A549 (cell line): ENCODE results near the gene ASPSCR1. TPM values are rescaled to one million over a fixed set of nuclear protein-coding genes. Genes with fewer than 3 reads are reported as not detected.

Source experiments
- ATAC-seq, 2 experiments: fragments of 200-7000 bp in 1 of 2; fragments of >200 bp in 1 of 2; cut with Nextera tagmentation in 1 of 2; cut with Tn5 transposase in 1 of 2; 3 replicates each; pipeline versions ENCODE4 v1.8.0 to v1.9.1; 2018 to 2020; ENCODE audit warnings: mild to moderate bottlenecking in 1 of 2, moderate library complexity in 1 of 2
- CTCF ChIA-PET: fragments of 300-600 bp; sonication (Branson Sonifier 250); formaldehyde crosslinking; extraction: SDS; loops from one replicate; lab custom pipeline; 2021; ENCODE audit warnings: antibody characterized with exemption, inconsistent platforms; lab: Yijun Ruan, JAX
- POLR2A ChIA-PET: fragments of 350-600 bp; formaldehyde crosslinking; extraction: SDS; loops from one replicate; lab custom pipeline; 2021; ENCODE audit warnings: antibody characterized with exemption, inconsistent platforms; lab: Yijun Ruan, JAX
- DNase-seq, 2 experiments: peaks; one replicate each; pipeline versions ENCODE4 v3.0.0 to v3.0.0-alpha.2; 2011 to 2016; ENCODE audit warnings: low read depth in 1 of 2, low spot score in 1 of 2
- FAIRE-seq: peaks from 2 replicates; lab custom pipeline; 2011; peaks lifted over from hg19 to GRCh38; lab: Jason Lieb, UNC
- H3K27ac ChIP-seq, 2 experiments: fragments of >200 bp; sonication (Bioruptor Twin); formaldehyde crosslinking; 3 replicates each; pipeline ENCODE4 v1.5.1; 2016 to 2017
- H3K4me1 ChIP-seq: fragments of >200 bp; sonication (Bioruptor Twin); formaldehyde crosslinking; 3 replicates; pipeline ENCODE4 v1.6.1; 2016
- H3K4me2 ChIP-seq: fragments of >200 bp; sonication (Bioruptor Twin); formaldehyde crosslinking; 3 replicates; pipeline ENCODE4 v1.6.1; 2016
- H3K4me3 ChIP-seq: fragments of >200 bp; sonication (Bioruptor Twin); formaldehyde crosslinking; 3 replicates; pipeline ENCODE4 v1.5.1; 2016
- H3K9me3 ChIP-seq: fragments of >200 bp; sonication (Bioruptor Twin); formaldehyde crosslinking; 3 replicates; pipeline ENCODE4 v1.6.1; 2016
- CHD2 ChIP-seq: fragments of 150-350 bp; IDR thresholded peaks from 2 replicates; pipeline ENCODE4 v1.6.1; 2014; ENCODE audit warnings: low read length; ENCODE audit not compliant: partially characterized antibody
- EP300 ChIP-seq, 2 experiments: fragments of >200 bp; sonication (Bioruptor Twin); formaldehyde crosslinking; IDR thresholded peaks; 2 replicates in 1 of 2; 3 replicates in 1 of 2; pipeline ENCODE4 v1.6.1; 2016 to 2017
- ESRRA ChIP-seq: fragments of 150-350 bp; IDR thresholded peaks from 2 replicates; pipeline ENCODE4 v1.6.1; 2014; ENCODE audit warnings: mild to moderate bottlenecking, low read length, borderline replicate concordance
- FOSL2 ChIP-seq, 2 experiments: fragments of 450-650 bp in 1 of 2; fragments of >200 bp in 1 of 2; sonication (Bioruptor Twin) in 1 of 2; formaldehyde crosslinking; IDR thresholded peaks; 2 replicates each; pipeline versions ENCODE4 v1.5.0 to v1.6.1; 2016 to 2020; ENCODE audit warnings: mild to moderate bottlenecking in 1 of 2, moderate library complexity in 1 of 2
- JUN ChIP-seq, 2 experiments: fragments of >200 bp; sonication (Bioruptor Twin); formaldehyde crosslinking; IDR thresholded peaks; 2 replicates in 1 of 2; 3 replicates in 1 of 2; pipeline ENCODE4 v1.6.1; 2016 to 2017
- JUNB ChIP-seq: fragments of >200 bp; sonication (Bioruptor Twin); formaldehyde crosslinking; IDR thresholded peaks from 2 replicates; pipeline ENCODE4 v1.6.1; 2016
- KDM5A ChIP-seq: fragments of 200-600 bp; sonication (generic); IDR thresholded peaks from 2 replicates; pipeline ENCODE4 v1.6.1; 2016; ENCODE audit warnings: antibody characterized with exemption, mild to moderate bottlenecking
- POLR2A ChIP-seq: IDR thresholded peaks from 2 replicates; pipeline ENCODE4 v1.6.1; 2012; ENCODE audit warnings: mild to moderate bottlenecking, low read length
- POLR2AphosphoS2 ChIP-seq: conservative IDR thresholded peaks from 2 replicates; pipeline ENCODE4 v1.6.1; 2012; ENCODE audit warnings: low read length, improper control_type of control experiment, inconsistent platforms
- RARB ChIP-seq: fragments of 250-450 bp; sonication (Bioruptor Pico); IDR thresholded peaks from 2 replicates; pipeline ENCODE4 v1.8.0; 2021; ENCODE audit warnings: mild to moderate bottlenecking, moderate library complexity
- TP53 ChIP-seq: fragments of 250-450 bp; sonication (Bioruptor Pico); IDR thresholded peaks from 2 replicates; pipeline ENCODE4 v1.5.0; 2021; ENCODE audit warnings: mild to moderate bottlenecking, moderate library complexity
- USF2 ChIP-seq: fragments of 450-650 bp; IDR thresholded peaks from 2 replicates; pipeline ENCODE4 v1.6.1; 2014; ENCODE audit warnings: antibody characterized with exemption
- ZFP36 ChIP-seq: fragments of 450-650 bp; IDR thresholded peaks from 2 replicates; pipeline ENCODE4 v1.6.1; 2014; ENCODE audit warnings: borderline replicate concordance; ENCODE audit not compliant: partially characterized antibody
- WGBS: methylation state at CpG from one replicate; pipeline ENCODE4 v1.1.6; 2017; ENCODE audit errors: missing lambda C conversion rate; 5-methylcytosine and 5-hydroxymethylcytosine counted together
- polyA plus RNA-seq, 4 experiments: library from polyadenylated mRNA; depleted of rRNA in 3 of 4; stranded (reverse); fragments of >200 nt; fragmentation: RNase III in 1 of 4; extraction: RNeasy Plus Mini Kit Qiagen cat#74134 plus additional on column Dnase treatment in 1 of 4; gene quantifications; 2 replicates in 3 of 4; 3 replicates in 1 of 4; pipeline ENCODE4 v1.2.3, GENCODE V29; 2011 to 2017
- TF ChIP-seq, protein P1 (sequence below): fragments of 200-600 bp; sonication (generic); IDR thresholded peaks from 2 replicates; pipeline ENCODE4 v1.6.1; 2016; ENCODE audit warnings: antibody characterized with exemption, mild to moderate bottlenecking, moderate library complexity
- TF ChIP-seq, protein P2 (sequence below): IDR thresholded peaks from 2 replicates; pipeline ENCODE4 v1.6.1; 2012; ENCODE audit warnings: low read depth, borderline replicate concordance
- TF ChIP-seq, protein P3 (sequence below): IDR thresholded peaks from 2 replicates; pipeline ENCODE4 v1.6.1; 2012
- TF ChIP-seq, protein P4 (sequence below): fragments of 150-350 bp; IDR thresholded peaks from 2 replicates; pipeline ENCODE4 v1.6.1; 2014; ENCODE audit warnings: low read depth, mild to moderate bottlenecking, low read length
- TF ChIP-seq, protein P5 (sequence below): fragments of >200 bp; sonication (Bioruptor Twin); formaldehyde crosslinking; IDR thresholded peaks from 3 replicates; pipeline ENCODE4 v1.6.1; 2016

The ASPSCR1 gene
- polyA plus RNA-seq, 2 of the 4 experiments (the other 2 are of a cell fraction), result 12.3 to 25.7 TPM

GRCh38 chr17:81967244-81967532 lies 10.2 kb upstream of the ASPSCR1 start:
- no peak for DNase-seq
- H3K27ac ChIP-seq, result peak overlapping the region; percentile 65 to 85; a peak in 5 of 6 replicates
- WGBS, result 77% methylated on average over 3 of the region's 5 CpGs
- TF ChIP-seq ZFP36, result no peak
- ATAC-seq, result peak in 1 of 2 experiments; percentile 2; a peak in 1 of 6 replicates
- peaks cover 9% of the 10 kb centered on the region; the same call in 2 of the 3 replicates for H3K9me3 ChIP-seq
- ChIA-PET CTCF (interaction anchor here (1.0 to 10.9 kb wide), 7 partner anchors 7 to 98 kb away, joined by 3 to 794 read pairs (median 6); partner anchors contain the start of genes CENPX, DCXR, LRRC45 and MAFG), POLR2A (interaction anchor here (1.5 kb wide), 1 partner anchor 10 kb away, joined by 3 read pairs; the partner anchor contains the start of gene ASPSCR1)
- FAIRE-seq, result no peak
- peaks cover 19% of the 10 kb centered on the region for H3K4me1 ChIP-seq
- H3K4me3 ChIP-seq, result no peak overlapping the region
- H3K4me2 ChIP-seq, result peak overlapping the region; percentile 72; the same call in 1 of the 3 replicates

DNA sequence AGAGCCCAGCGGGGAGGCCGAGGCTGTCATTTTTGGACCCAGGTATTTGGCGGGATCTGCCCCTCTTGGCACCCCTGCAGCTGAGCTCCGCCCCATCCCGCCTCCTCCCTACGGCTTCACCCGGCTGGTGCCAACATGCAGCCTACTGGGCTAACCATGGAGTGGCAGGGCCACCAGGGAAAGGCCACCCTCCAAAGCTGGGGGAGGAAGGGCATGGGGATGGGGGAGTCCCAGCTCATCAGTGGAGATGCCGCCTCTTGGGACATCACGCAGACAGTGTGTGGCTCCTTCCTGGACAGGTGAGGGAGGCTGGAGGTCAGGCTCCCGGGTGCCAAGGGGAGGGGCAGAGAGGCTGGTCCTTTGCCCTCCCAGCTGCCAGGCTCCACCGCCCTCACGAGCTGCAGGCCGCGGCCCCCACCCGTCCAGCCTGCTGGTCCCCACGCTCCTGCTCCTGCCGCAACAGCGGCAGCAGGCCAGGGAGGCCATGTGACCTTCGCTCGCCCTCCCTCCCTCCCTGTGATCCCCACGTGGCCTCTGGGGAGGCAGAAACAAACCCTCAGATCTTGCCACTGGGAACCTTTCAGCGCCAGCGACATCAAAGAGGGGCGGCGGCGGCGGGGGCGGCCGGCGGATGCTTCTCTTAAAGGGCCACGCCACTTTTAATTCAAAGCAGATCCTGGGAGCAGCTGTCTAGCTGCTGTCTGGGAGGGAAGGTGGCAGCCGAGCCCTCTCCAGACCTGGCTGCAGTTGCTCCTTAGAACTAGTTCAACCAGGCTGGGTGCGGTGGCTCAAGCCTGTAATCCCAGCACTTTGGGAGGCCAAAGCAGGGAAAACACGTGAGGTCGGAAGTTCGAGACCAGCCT lies 9.7 kb upstream of the ASPSCR1 start:
- ChIA-PET POLR2A (interaction anchor here (1.5 kb wide), 1 partner anchor 9 kb away, joined by 3 read pairs; the partner anchor contains the start of gene ASPSCR1), CTCF (interaction anchor here (0.7 to 10.9 kb wide), 9 partner anchors 8 to 98 kb away, joined by 3 to 794 read pairs (median 4); partner anchors contain the start of genes CENPX, DCXR, LRRC45 and MAFG)
- TF ChIP-seq, protein P1, sequence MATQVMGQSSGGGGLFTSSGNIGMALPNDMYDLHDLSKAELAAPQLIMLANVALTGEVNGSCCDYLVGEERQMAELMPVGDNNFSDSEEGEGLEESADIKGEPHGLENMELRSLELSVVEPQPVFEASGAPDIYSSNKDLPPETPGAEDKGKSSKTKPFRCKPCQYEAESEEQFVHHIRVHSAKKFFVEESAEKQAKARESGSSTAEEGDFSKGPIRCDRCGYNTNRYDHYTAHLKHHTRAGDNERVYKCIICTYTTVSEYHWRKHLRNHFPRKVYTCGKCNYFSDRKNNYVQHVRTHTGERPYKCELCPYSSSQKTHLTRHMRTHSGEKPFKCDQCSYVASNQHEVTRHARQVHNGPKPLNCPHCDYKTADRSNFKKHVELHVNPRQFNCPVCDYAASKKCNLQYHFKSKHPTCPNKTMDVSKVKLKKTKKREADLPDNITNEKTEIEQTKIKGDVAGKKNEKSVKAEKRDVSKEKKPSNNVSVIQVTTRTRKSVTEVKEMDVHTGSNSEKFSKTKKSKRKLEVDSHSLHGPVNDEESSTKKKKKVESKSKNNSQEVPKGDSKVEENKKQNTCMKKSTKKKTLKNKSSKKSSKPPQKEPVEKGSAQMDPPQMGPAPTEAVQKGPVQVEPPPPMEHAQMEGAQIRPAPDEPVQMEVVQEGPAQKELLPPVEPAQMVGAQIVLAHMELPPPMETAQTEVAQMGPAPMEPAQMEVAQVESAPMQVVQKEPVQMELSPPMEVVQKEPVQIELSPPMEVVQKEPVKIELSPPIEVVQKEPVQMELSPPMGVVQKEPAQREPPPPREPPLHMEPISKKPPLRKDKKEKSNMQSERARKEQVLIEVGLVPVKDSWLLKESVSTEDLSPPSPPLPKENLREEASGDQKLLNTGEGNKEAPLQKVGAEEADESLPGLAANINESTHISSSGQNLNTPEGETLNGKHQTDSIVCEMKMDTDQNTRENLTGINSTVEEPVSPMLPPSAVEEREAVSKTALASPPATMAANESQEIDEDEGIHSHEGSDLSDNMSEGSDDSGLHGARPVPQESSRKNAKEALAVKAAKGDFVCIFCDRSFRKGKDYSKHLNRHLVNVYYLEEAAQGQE, result no peak
- peak; percentile 86 for TF ChIP-seq USF2
- TF ChIP-seq, protein P2, sequence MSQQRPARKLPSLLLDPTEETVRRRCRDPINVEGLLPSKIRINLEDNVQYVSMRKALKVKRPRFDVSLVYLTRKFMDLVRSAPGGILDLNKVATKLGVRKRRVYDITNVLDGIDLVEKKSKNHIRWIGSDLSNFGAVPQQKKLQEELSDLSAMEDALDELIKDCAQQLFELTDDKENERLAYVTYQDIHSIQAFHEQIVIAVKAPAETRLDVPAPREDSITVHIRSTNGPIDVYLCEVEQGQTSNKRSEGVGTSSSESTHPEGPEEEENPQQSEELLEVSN, result peak; percentile 44; the same call in 1 of the 2 replicates
- TF ChIP-seq, protein P3, sequence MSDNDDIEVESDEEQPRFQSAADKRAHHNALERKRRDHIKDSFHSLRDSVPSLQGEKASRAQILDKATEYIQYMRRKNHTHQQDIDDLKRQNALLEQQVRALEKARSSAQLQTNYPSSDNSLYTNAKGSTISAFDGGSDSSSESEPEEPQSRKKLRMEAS, result peak; percentile 76
- Histone ChIP-seq H3K4me1 (peaks cover 19% of the 10 kb centered on the region), H3K27ac (peak overlapping the region; percentile 65 to 85), H3K4me2 (peak overlapping the region; percentile 72), H3K4me3 (0 out of 3 replicates have a peak overlapping the region, but pooled peaks have one; percentile 16), H3K9me3 (peaks cover 14% of the 10 kb centered on the region)
- WGBS, result 48% methylated on average over 27 of the region's 36 CpGs
- FAIRE-seq (no peak), DNase-seq (peak; percentile 67 to 78), ATAC-seq (peak; percentile 52)

GRCh38 chr17:81968396-81968745 lies 9.1 kb upstream of the ASPSCR1 start:
- WGBS, result 93% methylated on average over 7 of the region's 7 CpGs
- DNase-seq (no peak), FAIRE-seq (no peak), ATAC-seq (no peak)
- Histone ChIP-seq H3K27ac (peak overlapping the region; percentile 65 to 85), H3K9me3 (peaks cover 18% of the 10 kb centered on the region), H3K4me3 (0 out of 3 replicates have a peak overlapping the region, but pooled peaks have one; percentile 16), H3K4me2 (peak overlapping the region; percentile 72), H3K4me1 (peaks cover 19% of the 10 kb centered on the region)
- ChIA-PET POLR2A (no interaction called here), CTCF (interaction anchor here (0.7 to 10.9 kb wide), 6 partner anchors 9 to 75 kb away, joined by 3 to 794 read pairs (median 6); partner anchors contain the start of genes CENPX, DCXR, LRRC45 and RAC3)
- TF ChIP-seq JUN (IDR thresholded peaks at IDR 0.05) (no peak), POLR2A (no peak), ESRRA (no peak), RARB (CRISPR knock-in tag) (no peak), TP53 (CRISPR knock-in tag) (no peak), EP300 (IDR thresholded peaks at IDR 0.05) (no peak), POLR2AphosphoS2 (no peak), KDM5A (no peak), FOSL2 (IDR thresholded peaks at IDR 0.05) (no peak), FOSL2 (CRISPR knock-in tag; IDR thresholded peaks at IDR 0.05) (no peak), CHD2 (no peak), JUNB (no peak)
- TF ChIP-seq, protein P1, result no peak
- TF ChIP-seq, protein P4, sequence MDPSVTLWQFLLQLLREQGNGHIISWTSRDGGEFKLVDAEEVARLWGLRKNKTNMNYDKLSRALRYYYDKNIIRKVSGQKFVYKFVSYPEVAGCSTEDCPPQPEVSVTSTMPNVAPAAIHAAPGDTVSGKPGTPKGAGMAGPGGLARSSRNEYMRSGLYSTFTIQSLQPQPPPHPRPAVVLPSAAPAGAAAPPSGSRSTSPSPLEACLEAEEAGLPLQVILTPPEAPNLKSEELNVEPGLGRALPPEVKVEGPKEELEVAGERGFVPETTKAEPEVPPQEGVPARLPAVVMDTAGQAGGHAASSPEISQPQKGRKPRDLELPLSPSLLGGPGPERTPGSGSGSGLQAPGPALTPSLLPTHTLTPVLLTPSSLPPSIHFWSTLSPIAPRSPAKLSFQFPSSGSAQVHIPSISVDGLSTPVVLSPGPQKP, result no peak
- TF ChIP-seq, protein P5, sequence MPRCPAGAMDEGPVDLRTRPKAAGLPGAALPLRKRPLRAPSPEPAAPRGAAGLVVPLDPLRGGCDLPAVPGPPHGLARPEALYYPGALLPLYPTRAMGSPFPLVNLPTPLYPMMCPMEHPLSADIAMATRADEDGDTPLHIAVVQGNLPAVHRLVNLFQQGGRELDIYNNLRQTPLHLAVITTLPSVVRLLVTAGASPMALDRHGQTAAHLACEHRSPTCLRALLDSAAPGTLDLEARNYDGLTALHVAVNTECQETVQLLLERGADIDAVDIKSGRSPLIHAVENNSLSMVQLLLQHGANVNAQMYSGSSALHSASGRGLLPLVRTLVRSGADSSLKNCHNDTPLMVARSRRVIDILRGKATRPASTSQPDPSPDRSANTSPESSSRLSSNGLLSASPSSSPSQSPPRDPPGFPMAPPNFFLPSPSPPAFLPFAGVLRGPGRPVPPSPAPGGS, result no peak
